Measurements from ENCODE around the gene KANSL1. TPM values are rescaled to one million over a fixed set of nuclear protein-coding genes. Genes with fewer than 3 reads are reported as not detected.

KANSL1 gene
- total RNA-seq, 2 donors from 2014 or later = 137 to 144 TPM

DNA sequence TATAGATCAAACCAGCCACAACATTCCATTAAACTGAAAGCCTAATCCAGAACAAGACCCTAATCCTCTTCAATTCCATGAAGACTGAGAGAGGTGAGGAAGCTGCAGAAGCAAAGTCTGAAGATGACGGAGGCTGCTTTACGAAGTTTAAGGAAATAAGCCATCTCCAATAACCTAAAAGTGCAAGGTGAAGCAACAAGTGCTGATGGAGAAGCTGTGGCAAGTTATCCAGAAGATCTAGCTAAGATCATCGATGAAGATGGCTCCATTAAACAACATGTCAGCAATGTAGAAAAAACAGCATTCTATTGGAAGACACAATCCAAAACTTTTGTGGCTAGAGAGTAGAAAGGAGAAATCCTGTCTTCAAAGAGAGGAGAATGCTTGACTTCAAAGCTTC, 69.6 kb downstream of the KANSL1 start:
- 99 to 100% methylated on average over 2 to 3 of the region's 3 CpGs for WGBS, 2 experiments (ENCODE audit: insufficient coverage in 1 of 2, insufficient read length in 1 of 2)
- Mint-ChIP-seq H3K27me3 (ENCODE audit: insufficient read depth) (no peaks in the 10 kb centered on the region), H3K4me1 (peaks cover 50% of the 10 kb centered on the region), H3K4me3 (no peak overlapping the region), H3K36me3 (ENCODE audit: low read depth) (no peaks in the 10 kb centered on the region), H3K9me3 (no peaks in the 10 kb centered on the region), H3K27ac (no peak overlapping the region)
- H3K9ac ChIP-seq (ENCODE audit: extremely low read depth, low read length, poor library complexity, severe bottlenecking) = no peak overlapping the region
- TF ChIP-seq, protein P1, sequence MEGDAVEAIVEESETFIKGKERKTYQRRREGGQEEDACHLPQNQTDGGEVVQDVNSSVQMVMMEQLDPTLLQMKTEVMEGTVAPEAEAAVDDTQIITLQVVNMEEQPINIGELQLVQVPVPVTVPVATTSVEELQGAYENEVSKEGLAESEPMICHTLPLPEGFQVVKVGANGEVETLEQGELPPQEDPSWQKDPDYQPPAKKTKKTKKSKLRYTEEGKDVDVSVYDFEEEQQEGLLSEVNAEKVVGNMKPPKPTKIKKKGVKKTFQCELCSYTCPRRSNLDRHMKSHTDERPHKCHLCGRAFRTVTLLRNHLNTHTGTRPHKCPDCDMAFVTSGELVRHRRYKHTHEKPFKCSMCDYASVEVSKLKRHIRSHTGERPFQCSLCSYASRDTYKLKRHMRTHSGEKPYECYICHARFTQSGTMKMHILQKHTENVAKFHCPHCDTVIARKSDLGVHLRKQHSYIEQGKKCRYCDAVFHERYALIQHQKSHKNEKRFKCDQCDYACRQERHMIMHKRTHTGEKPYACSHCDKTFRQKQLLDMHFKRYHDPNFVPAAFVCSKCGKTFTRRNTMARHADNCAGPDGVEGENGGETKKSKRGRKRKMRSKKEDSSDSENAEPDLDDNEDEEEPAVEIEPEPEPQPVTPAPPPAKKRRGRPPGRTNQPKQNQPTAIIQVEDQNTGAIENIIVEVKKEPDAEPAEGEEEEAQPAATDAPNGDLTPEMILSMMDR (conservative IDR thresholded peaks at IDR 0.05) = no peak
- peaks cover 4% of the 10 kb centered on the region for H3K4me1 ChIP-seq (ENCODE audit: control insufficient read depth, insufficient read depth, low read length)
- DNase-seq = peak; percentile 26
- no peaks in the 10 kb centered on the region for H3K27me3 ChIP-seq (ENCODE audit: control insufficient read depth, insufficient read depth, low read length, poor library complexity, severe bottlenecking)
- H3K27ac ChIP-seq (ENCODE audit: low read depth, low read length) = no peak overlapping the region
- peaks cover 6% of the 10 kb centered on the region for H3K36me3 ChIP-seq (ENCODE audit: control insufficient read depth, insufficient read depth, low read length)
- H3K9me3 ChIP-seq (ENCODE audit: control insufficient read depth, low read length) = no peaks in the 10 kb centered on the region
- no peak overlapping the region for H3K4me3 ChIP-seq (ENCODE audit: low read length)

DNA sequence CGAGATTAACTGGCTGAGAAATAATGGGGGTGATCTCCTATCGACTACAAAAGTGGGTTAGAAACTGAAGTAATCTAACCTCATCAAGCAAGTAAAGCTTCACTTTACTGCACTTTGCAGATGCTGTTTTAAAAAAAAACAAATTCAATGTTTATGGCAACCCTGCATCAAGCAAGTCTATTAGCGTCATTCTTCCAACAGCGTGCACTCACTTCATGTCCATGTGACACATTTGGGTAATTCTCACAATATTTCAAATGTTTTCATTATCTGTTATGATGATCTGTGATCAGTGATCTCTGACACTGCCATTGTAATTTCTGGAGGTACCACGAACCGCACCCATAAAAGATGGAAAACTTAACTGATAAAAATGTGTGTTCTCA, 70.8 kb downstream of the KANSL1 start:
- 100% methylated on average over 3 to 6 of the region's 6 CpGs for WGBS, 2 experiments (ENCODE audit: insufficient coverage in 1 of 2, insufficient read length in 1 of 2)
- no peak overlapping the region for H3K9ac ChIP-seq (ENCODE audit: extremely low read depth, low read length, poor library complexity, severe bottlenecking)
- H3K9me3 Mint-ChIP-seq = no peaks in the 10 kb centered on the region
- H3K27ac ChIP-seq (ENCODE audit: low read depth, low read length) = no peak overlapping the region
- H3K36me3 Mint-ChIP-seq (ENCODE audit: low read depth) = no peaks in the 10 kb centered on the region
- peaks cover 51% of the 10 kb centered on the region for H3K4me1 Mint-ChIP-seq
- H3K27ac Mint-ChIP-seq = no peak overlapping the region
- H3K27me3 ChIP-seq (ENCODE audit: control insufficient read depth, insufficient read depth, low read length, poor library complexity, severe bottlenecking) = no peaks in the 10 kb centered on the region
- H3K4me3 Mint-ChIP-seq = no peak overlapping the region
- peaks cover 6% of the 10 kb centered on the region for H3K36me3 ChIP-seq (ENCODE audit: control insufficient read depth, insufficient read depth, low read length)
- H3K9me3 ChIP-seq (ENCODE audit: control insufficient read depth, low read length) = no peaks in the 10 kb centered on the region
- H3K27me3 Mint-ChIP-seq (ENCODE audit: insufficient read depth) = no peaks in the 10 kb centered on the region
- no peak for DNase-seq
- peaks cover 8% of the 10 kb centered on the region for H3K4me1 ChIP-seq (ENCODE audit: control insufficient read depth, insufficient read depth, low read length)
- TF ChIP-seq, protein P1 (conservative IDR thresholded peaks at IDR 0.05) = no peak
- H3K4me3 ChIP-seq (ENCODE audit: low read length) = no peak overlapping the region

DNA sequence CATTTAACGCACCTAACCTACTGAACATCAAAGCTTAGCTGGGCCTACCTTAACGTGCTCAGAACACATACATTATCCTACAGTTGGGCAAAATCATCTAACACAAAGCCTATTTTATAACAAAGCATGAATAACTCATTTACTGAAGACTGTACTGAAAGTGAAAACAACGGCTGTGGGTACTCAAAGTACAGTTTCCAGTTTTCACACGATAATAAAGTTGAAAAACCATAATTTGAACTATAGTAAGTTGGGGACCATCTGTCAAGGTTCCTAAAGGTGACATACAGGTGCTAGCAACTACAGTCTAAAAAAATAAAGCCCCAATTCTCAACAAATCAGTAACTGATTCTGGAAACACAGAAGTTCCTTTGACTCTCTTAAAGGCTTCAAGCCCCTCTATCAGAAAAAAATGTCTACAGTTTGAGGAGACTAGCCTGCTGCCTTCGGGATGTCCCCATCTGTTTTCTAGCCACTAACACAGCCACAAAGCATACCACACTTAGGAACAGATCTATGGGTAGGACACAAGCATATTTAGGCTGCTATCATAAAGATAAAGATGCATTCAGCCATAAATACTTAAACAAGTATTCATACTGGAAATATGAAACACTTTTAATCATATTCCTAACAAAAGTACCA, 71.3 kb downstream of the KANSL1 start:
- 96 to 100% methylated on average over 3 to 5 of the region's 5 CpGs for WGBS, 2 experiments (ENCODE audit: insufficient coverage in 1 of 2, insufficient read length in 1 of 2)
- H3K27me3 Mint-ChIP-seq (ENCODE audit: insufficient read depth) = no peaks in the 10 kb centered on the region
- Histone ChIP-seq H3K4me1 (ENCODE audit: control insufficient read depth, insufficient read depth, low read length) (peaks cover 8% of the 10 kb centered on the region), H3K27ac (ENCODE audit: low read depth, low read length) (no peak overlapping the region), H3K4me3 (ENCODE audit: low read length) (no peak overlapping the region), H3K27me3 (ENCODE audit: control insufficient read depth, insufficient read depth, low read length, poor library complexity, severe bottlenecking) (no peaks in the 10 kb centered on the region), H3K9me3 (ENCODE audit: control insufficient read depth, low read length) (no peaks in the 10 kb centered on the region), H3K9ac (ENCODE audit: extremely low read depth, low read length, poor library complexity, severe bottlenecking) (no peak overlapping the region), H3K36me3 (ENCODE audit: control insufficient read depth, insufficient read depth, low read length) (peaks cover 6% of the 10 kb centered on the region)
- no peak for DNase-seq
- H3K9me3 Mint-ChIP-seq = no peaks in the 10 kb centered on the region
- H3K36me3 Mint-ChIP-seq (ENCODE audit: low read depth) = no peaks in the 10 kb centered on the region
- TF ChIP-seq, protein P1 (conservative IDR thresholded peaks at IDR 0.05) = no peak
- H3K4me1 Mint-ChIP-seq = peaks cover 52% of the 10 kb centered on the region
- no peak overlapping the region for H3K4me3 Mint-ChIP-seq
- no peak overlapping the region for H3K27ac Mint-ChIP-seq
